Activated T-cell treated with anti-CD3 and anti-CD28 coated beads for 1 hour (primary cell): Measurements from ENCODE around the gene CEP63.
"Not testable (repeated sequence)": the region's sequence is repeated elsewhere in the genome, so short reads cannot be mapped to it uniquely, and the experiment has no call there.

Experiments
- DNase-seq: peaks from one replicate; pipeline ENCODE4 v3.0.0-alpha.2; 2020; ENCODE audit warnings: low read depth

CEP63 gene

GRCh38 chr3:134517791-134518190 is 31.9 kb downstream of the CEP63 start:
- DNase-seq, result no peak

GRCh38 chr3:134522541-134522940 is 36.7 kb downstream of the CEP63 start:
- no peak for DNase-seq

- no peak for DNase-seq
Observed at GRCh38 chr3:134525293-134525692, 39.4 kb downstream of the CEP63 start.

- DNase-seq, result no peak
Observed at GRCh38 chr3:134526319-134526718, 40.5 kb downstream of the CEP63 start.

- no peak for DNase-seq
Observed at GRCh38 chr3:134527037-134527436, 41.2 kb downstream of the CEP63 start.

- DNase-seq, result no peak
Observed at GRCh38 chr3:134527538-134528186, 41.8 kb downstream of the CEP63 start.

- DNase-seq, result no peak
Observed at GRCh38 chr3:134533493-134533892, 47.6 kb downstream of the CEP63 start.

- DNase-seq, result no peak
Observed at GRCh38 chr3:134535186-134535970, 49.5 kb downstream of the CEP63 start.

- DNase-seq, result no peak
Observed at GRCh38 chr3:134536781-134537180, 50.9 kb downstream of the CEP63 start.

- no peak for DNase-seq
Observed at GRCh38 chr3:134542287-134542958, 56.6 kb downstream of the CEP63 start.

- DNase-seq, result no peak
Observed at GRCh38 chr3:134543113-134543512, 57.3 kb downstream of the CEP63 start.

- no peak for DNase-seq
Observed at GRCh38 chr3:134544316-134544715, 58.5 kb downstream of the CEP63 start.

- not testable (repeated sequence) for DNase-seq
Observed at GRCh38 chr3:134544783-134545182, 58.9 kb downstream of the CEP63 start.

- DNase-seq, result no peak
Observed at GRCh38 chr3:134545818-134546217, 60.0 kb downstream of the CEP63 start.

GRCh38 chr3:134552784-134553183 is 66.9 kb downstream of the CEP63 start:
- no peak for DNase-seq

- no peak for DNase-seq
Observed at GRCh38 chr3:134559591-134559990, 73.7 kb downstream of the CEP63 start.

- DNase-seq, result no peak
Observed at GRCh38 chr3:134562055-134562454, 76.2 kb downstream of the CEP63 start.

- no peak for DNase-seq
Observed at GRCh38 chr3:134563601-134564000, 77.7 kb downstream of the CEP63 start.

- no peak for DNase-seq
Observed at GRCh38 chr3:134564991-134565390, 79.1 kb downstream of the CEP63 start.

- DNase-seq, result no peak
Observed at GRCh38 chr3:134567605-134568004, 81.7 kb downstream of the CEP63 start.

GRCh38 chr3:134568790-134569189 is 82.9 kb downstream of the CEP63 start:
- no peak for DNase-seq

GRCh38 chr3:134569899-134570298 is 84.0 kb downstream of the CEP63 start:
- DNase-seq, result not testable (repeated sequence)

- no peak for DNase-seq
Observed at GRCh38 chr3:134576426-134576825, 90.6 kb downstream of the CEP63 start.
